ENCODE results near the gene SDK1. TPM values are rescaled to one million over a fixed set of nuclear protein-coding genes. Genes with fewer than 3 reads are reported as not detected.

Gene SDK1
- total and polyA plus RNA-seq, 2 experiments from 2014 or later, result 2.1 to 10.0 TPM

DNA sequence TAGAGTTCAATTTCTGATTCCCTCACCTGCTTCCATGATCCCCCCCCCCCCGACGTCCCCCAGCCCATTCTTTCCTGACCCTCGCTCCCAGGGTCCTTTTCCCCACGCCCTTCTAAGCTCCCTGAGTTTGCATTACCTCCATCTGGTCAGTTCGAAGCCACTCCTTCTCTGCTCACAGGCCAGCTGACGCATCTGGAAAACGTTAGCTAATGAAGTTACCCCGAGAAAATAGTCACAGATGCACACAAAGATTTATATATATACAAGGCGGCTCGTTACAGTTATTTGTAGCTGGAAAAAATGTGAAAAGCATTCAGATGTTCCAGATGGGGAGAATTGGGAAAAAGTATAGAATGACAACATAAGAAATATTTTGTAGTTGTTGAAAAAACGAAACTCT, 751.1 kb downstream of the SDK1 start:
- Histone ChIP-seq H3K4me2 (no peak overlapping the region), H2AFZ (no peak overlapping the region), H3K27me3 (ENCODE audit: insufficient read depth) (no peaks in the 10 kb centered on the region), H3K79me2 (replicated peaks; ENCODE audit: insufficient read depth) (no peaks in the 10 kb centered on the region), H3K27ac (ENCODE audit: low read depth) (no peak overlapping the region), H3K4me3 (no peak overlapping the region), H3K4me1 (ENCODE audit: insufficient read depth) (peaks cover 4% of the 10 kb centered on the region; the same call in 1 of the 2 replicates), H3F3A (replicated peaks; ENCODE audit: low read depth) (no peaks in the 10 kb centered on the region), H4K20me1 (replicated peaks; ENCODE audit: insufficient read depth) (no peaks in the 10 kb centered on the region), H3K9me2 (ENCODE audit: insufficient read depth) (no peaks in the 10 kb centered on the region), H3K36me3 (ENCODE audit: insufficient read depth) (no peaks in the 10 kb centered on the region)
- H3K36me3 Mint-ChIP-seq (ENCODE audit: low read depth), result peaks cover 9% of the 10 kb centered on the region; the same call in 2 of the 3 replicates
- DNase-seq (ENCODE audit: low spot score), result no peak
- no peak overlapping the region for H3K4me3 Mint-ChIP-seq
- H3K27me3 Mint-ChIP-seq (ENCODE audit: insufficient read depth, low read depth, poor library complexity), result peaks cover 13% of the 10 kb centered on the region
- no peak overlapping the region for H3K27ac Mint-ChIP-seq
- no peak for ATAC-seq
- TF ChIP-seq, protein P1, sequence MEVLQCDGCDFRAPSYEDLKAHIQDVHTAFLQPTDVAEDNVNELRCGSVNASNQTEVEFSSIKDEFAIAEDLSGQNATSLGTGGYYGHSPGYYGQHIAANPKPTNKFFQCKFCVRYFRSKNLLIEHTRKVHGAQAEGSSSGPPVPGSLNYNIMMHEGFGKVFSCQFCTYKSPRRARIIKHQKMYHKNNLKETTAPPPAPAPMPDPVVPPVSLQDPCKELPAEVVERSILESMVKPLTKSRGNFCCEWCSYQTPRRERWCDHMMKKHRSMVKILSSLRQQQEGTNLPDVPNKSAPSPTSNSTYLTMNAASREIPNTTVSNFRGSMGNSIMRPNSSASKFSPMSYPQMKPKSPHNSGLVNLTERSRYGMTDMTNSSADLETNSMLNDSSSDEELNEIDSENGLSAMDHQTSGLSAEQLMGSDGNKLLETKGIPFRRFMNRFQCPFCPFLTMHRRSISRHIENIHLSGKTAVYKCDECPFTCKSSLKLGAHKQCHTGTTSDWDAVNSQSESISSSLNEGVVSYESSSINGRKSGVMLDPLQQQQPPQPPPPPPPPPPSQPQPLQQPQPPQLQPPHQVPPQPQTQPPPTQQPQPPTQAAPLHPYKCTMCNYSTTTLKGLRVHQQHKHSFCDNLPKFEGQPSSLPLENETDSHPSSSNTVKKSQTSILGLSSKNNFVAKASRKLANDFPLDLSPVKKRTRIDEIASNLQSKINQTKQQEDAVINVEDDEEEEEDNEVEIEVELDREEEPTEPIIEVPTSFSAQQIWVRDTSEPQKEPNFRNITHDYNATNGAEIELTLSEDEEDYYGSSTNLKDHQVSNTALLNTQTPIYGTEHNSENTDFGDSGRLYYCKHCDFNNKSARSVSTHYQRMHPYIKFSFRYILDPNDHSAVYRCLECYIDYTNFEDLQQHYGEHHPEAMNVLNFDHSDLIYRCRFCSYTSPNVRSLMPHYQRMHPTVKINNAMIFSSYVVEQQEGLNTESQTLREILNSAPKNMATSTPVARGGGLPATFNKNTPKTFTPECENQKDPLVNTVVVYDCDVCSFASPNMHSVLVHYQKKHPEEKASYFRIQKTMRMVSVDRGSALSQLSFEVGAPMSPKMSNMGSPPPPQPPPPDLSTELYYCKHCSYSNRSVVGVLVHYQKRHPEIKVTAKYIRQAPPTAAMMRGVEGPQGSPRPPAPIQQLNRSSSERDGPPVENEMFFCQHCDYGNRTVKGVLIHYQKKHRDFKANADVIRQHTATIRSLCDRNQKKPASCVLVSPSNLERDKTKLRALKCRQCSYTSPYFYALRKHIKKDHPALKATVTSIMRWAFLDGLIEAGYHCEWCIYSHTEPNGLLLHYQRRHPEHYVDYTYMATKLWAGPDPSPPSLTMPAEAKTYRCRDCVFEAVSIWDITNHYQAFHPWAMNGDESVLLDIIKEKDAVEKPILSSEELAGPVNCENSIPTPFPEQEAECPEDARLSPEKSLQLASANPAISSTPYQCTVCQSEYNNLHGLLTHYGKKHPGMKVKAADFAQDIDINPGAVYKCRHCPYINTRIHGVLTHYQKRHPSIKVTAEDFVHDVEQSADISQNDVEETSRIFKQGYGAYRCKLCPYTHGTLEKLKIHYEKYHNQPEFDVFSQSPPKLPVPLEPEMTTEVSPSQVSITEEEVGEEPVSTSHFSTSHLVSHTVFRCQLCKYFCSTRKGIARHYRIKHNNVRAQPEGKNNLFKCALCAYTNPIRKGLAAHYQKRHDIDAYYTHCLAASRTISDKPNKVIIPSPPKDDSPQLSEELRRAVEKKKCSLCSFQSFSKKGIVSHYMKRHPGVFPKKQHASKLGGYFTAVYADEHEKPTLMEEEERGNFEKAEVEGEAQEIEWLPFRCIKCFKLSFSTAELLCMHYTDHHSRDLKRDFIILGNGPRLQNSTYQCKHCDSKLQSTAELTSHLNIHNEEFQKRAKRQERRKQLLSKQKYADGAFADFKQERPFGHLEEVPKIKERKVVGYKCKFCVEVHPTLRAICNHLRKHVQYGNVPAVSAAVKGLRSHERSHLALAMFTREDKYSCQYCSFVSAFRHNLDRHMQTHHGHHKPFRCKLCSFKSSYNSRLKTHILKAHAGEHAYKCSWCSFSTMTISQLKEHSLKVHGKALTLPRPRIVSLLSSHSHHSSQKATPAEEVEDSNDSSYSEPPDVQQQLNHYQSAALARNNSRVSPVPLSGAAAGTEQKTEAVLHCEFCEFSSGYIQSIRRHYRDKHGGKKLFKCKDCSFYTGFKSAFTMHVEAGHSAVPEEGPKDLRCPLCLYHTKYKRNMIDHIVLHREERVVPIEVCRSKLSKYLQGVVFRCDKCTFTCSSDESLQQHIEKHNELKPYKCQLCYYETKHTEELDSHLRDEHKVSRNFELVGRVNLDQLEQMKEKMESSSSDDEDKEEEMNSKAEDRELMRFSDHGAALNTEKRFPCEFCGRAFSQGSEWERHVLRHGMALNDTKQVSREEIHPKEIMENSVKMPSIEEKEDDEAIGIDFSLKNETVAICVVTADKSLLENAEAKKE (CRISPR knock-in tag; IDR thresholded peaks at IDR 0.05), result no peak
- no peak for TF ChIP-seq NANOG (IDR thresholded peaks at IDR 0.05; ENCODE audit: borderline replicate concordance)
- TF ChIP-seq, protein P2, sequence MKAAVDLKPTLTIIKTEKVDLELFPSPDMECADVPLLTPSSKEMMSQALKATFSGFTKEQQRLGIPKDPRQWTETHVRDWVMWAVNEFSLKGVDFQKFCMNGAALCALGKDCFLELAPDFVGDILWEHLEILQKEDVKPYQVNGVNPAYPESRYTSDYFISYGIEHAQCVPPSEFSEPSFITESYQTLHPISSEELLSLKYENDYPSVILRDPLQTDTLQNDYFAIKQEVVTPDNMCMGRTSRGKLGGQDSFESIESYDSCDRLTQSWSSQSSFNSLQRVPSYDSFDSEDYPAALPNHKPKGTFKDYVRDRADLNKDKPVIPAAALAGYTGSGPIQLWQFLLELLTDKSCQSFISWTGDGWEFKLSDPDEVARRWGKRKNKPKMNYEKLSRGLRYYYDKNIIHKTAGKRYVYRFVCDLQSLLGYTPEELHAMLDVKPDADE (IDR thresholded peaks at IDR 0.05), result no peak
- TF ChIP-seq CREB1 (CRISPR knock-in tag; IDR thresholded peaks at IDR 0.05; ENCODE audit: low read depth), result no peak
- TF ChIP-seq STAT1 (IDR thresholded peaks at IDR 0.05; ENCODE audit: unreplicated experiment), result no peak
- peaks cover 6% of the 10 kb centered on the region; the same call in 2 of the 3 replicates for H3K4me1 Mint-ChIP-seq
- no peaks in the 10 kb centered on the region; the same call in 2 of the 3 replicates for H3K9me3 Mint-ChIP-seq

DNA sequence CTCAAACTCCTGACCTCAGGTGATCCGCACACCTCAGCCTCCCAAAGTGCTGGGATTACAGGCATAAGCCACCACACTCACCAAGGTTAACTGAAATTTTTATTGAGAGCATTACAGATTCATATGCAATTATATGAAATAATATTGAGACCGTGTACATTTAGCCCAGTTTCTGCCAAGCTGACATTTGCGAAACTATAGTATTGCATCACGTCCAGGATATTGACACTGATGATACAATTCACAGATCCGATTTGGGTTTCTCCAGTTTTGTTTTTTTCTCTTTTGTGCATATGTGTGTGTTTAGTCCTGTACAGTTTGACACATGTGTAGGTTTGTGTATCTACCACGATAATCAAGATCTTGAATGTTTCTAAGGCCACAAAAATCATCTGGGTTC, 753.1 kb downstream of the SDK1 start:
- H3K4me2 ChIP-seq, result no peak overlapping the region
- H3K27me3 Mint-ChIP-seq (ENCODE audit: insufficient read depth, low read depth, poor library complexity), result peaks cover 8% of the 10 kb centered on the region
- TF ChIP-seq ZNF331 (CRISPR knock-in tag; IDR thresholded peaks at IDR 0.05; ENCODE audit: low read depth), result no peak
- no peak for TF ChIP-seq CREB1 (CRISPR knock-in tag; IDR thresholded peaks at IDR 0.05; ENCODE audit: low read depth)
- TF ChIP-seq EZH2 (IDR thresholded peaks at IDR 0.05; ENCODE audit: low read depth, unreplicated experiment), result no peak
- TF ChIP-seq, protein P3, sequence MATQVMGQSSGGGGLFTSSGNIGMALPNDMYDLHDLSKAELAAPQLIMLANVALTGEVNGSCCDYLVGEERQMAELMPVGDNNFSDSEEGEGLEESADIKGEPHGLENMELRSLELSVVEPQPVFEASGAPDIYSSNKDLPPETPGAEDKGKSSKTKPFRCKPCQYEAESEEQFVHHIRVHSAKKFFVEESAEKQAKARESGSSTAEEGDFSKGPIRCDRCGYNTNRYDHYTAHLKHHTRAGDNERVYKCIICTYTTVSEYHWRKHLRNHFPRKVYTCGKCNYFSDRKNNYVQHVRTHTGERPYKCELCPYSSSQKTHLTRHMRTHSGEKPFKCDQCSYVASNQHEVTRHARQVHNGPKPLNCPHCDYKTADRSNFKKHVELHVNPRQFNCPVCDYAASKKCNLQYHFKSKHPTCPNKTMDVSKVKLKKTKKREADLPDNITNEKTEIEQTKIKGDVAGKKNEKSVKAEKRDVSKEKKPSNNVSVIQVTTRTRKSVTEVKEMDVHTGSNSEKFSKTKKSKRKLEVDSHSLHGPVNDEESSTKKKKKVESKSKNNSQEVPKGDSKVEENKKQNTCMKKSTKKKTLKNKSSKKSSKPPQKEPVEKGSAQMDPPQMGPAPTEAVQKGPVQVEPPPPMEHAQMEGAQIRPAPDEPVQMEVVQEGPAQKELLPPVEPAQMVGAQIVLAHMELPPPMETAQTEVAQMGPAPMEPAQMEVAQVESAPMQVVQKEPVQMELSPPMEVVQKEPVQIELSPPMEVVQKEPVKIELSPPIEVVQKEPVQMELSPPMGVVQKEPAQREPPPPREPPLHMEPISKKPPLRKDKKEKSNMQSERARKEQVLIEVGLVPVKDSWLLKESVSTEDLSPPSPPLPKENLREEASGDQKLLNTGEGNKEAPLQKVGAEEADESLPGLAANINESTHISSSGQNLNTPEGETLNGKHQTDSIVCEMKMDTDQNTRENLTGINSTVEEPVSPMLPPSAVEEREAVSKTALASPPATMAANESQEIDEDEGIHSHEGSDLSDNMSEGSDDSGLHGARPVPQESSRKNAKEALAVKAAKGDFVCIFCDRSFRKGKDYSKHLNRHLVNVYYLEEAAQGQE (IDR thresholded peaks at IDR 0.05; ENCODE audit: unreplicated experiment), result no peak
- TF ChIP-seq, protein P4, sequence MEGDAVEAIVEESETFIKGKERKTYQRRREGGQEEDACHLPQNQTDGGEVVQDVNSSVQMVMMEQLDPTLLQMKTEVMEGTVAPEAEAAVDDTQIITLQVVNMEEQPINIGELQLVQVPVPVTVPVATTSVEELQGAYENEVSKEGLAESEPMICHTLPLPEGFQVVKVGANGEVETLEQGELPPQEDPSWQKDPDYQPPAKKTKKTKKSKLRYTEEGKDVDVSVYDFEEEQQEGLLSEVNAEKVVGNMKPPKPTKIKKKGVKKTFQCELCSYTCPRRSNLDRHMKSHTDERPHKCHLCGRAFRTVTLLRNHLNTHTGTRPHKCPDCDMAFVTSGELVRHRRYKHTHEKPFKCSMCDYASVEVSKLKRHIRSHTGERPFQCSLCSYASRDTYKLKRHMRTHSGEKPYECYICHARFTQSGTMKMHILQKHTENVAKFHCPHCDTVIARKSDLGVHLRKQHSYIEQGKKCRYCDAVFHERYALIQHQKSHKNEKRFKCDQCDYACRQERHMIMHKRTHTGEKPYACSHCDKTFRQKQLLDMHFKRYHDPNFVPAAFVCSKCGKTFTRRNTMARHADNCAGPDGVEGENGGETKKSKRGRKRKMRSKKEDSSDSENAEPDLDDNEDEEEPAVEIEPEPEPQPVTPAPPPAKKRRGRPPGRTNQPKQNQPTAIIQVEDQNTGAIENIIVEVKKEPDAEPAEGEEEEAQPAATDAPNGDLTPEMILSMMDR (conservative IDR thresholded peaks at IDR 0.05; ENCODE audit: low read depth in 2 of 2), result no peak

More for the DNA sequence above, 753.1 kb downstream of the SDK1 start:
- Histone ChIP-seq H2AFZ (no peak overlapping the region), H3K79me2 (replicated peaks; ENCODE audit: insufficient read depth) (no peaks in the 10 kb centered on the region), H3F3A (replicated peaks; ENCODE audit: low read depth) (no peaks in the 10 kb centered on the region), H3K4me3 (no peak overlapping the region), H3K36me3 (ENCODE audit: insufficient read depth) (no peaks in the 10 kb centered on the region), H3K4me1 (ENCODE audit: insufficient read depth) (no peaks in the 10 kb centered on the region), H4K20me1 (replicated peaks; ENCODE audit: insufficient read depth) (no peaks in the 10 kb centered on the region), H3K27me3 (ENCODE audit: insufficient read depth) (no peaks in the 10 kb centered on the region), H3K9me2 (ENCODE audit: insufficient read depth) (no peaks in the 10 kb centered on the region), H3K27ac (ENCODE audit: low read depth) (no peak overlapping the region)
- DNase-seq (ENCODE audit: low spot score) (no peak), ATAC-seq (no peak)
- Mint-ChIP-seq H3K4me3 (no peak overlapping the region), H3K4me1 (no peaks in the 10 kb centered on the region; the same call in 2 of the 3 replicates), H3K27ac (no peak overlapping the region), H3K9me3 (no peaks in the 10 kb centered on the region; the same call in 2 of the 3 replicates), H3K36me3 (ENCODE audit: low read depth) (peaks cover 12% of the 10 kb centered on the region; the same call in 2 of the 3 replicates)

Data from GM23338 (cell line).